Activated B cell treated with CpG ODN at 0.5 μM for 24 hours (primary cell): ENCODE measurements around the gene LRRC55. TPM values are rescaled to one million over a fixed set of nuclear protein-coding genes. Genes with fewer than 3 reads are reported as not detected.

ENCODE experiments used
- ATAC-seq: fragments of 200-7000 bp; cut with Tn5 transposase; one replicate; pipeline ENCODE4 v1.10.0; 2021; ENCODE audit warnings: low read depth, mild to moderate bottlenecking, moderate library complexity
- CTCF ChIA-PET: fragments of 350-600 bp; sonication (Branson Sonifier 250); formaldehyde crosslinking; loops from one replicate; lab custom pipeline; 2021; ENCODE audit warnings: antibody characterized with exemption; lab: Charles Lee
- POLR2A ChIA-PET: fragments of 350-600 bp; sonication (Branson Sonifier 250); formaldehyde crosslinking; loops from one replicate; lab custom pipeline; 2021; ENCODE audit warnings: antibody characterized with exemption; lab: Charles Lee
- DNase-seq: peaks from one replicate; pipeline ENCODE4 v3.0.0; 2022
- H3K27ac Mint-ChIP-seq: one replicate; pipeline ENCODE4 v1.8.0; 2020; ENCODE audit warnings: mixed read lengths
- H3K27me3 Mint-ChIP-seq: one replicate; pipeline ENCODE4 v1.8.0; 2021; ENCODE audit warnings: mixed read lengths
- H3K36me3 Mint-ChIP-seq: one replicate; pipeline ENCODE4 v1.8.0; 2021; ENCODE audit warnings: low read depth, mixed read lengths
- H3K4me1 Mint-ChIP-seq: one replicate; pipeline ENCODE4 v1.8.0; 2021; ENCODE audit warnings: mixed read lengths
- H3K4me3 Mint-ChIP-seq: one replicate; pipeline ENCODE4 v1.8.0; 2020; ENCODE audit warnings: mild to moderate bottlenecking, mixed read lengths
- H3K9me3 Mint-ChIP-seq: one replicate; pipeline ENCODE4 v1.8.0; 2020; ENCODE audit warnings: mixed read lengths
- intact Hi-C: fragments of 100-400 bp; cut with micrococcal nuclease; formaldehyde crosslinking; loops from one replicate; pipeline ENCODE4 v1.15.1; 2024
- total RNA-seq: library from RNA; stranded (reverse); gene quantifications from 2 replicates; pipeline ENCODE4 v1.2.3, GENCODE V29; 2022
- TF ChIP-seq, protein P1 (sequence below): fragments of 200-600 bp; IDR thresholded peaks from one replicate; pipeline ENCODE4 v1.8.0; 2022; ENCODE audit warnings: antibody characterized with exemption, mild to moderate bottlenecking

Gene LRRC55
- total RNA-seq, 1 donor from 2014 or later, result not detected

DNA sequence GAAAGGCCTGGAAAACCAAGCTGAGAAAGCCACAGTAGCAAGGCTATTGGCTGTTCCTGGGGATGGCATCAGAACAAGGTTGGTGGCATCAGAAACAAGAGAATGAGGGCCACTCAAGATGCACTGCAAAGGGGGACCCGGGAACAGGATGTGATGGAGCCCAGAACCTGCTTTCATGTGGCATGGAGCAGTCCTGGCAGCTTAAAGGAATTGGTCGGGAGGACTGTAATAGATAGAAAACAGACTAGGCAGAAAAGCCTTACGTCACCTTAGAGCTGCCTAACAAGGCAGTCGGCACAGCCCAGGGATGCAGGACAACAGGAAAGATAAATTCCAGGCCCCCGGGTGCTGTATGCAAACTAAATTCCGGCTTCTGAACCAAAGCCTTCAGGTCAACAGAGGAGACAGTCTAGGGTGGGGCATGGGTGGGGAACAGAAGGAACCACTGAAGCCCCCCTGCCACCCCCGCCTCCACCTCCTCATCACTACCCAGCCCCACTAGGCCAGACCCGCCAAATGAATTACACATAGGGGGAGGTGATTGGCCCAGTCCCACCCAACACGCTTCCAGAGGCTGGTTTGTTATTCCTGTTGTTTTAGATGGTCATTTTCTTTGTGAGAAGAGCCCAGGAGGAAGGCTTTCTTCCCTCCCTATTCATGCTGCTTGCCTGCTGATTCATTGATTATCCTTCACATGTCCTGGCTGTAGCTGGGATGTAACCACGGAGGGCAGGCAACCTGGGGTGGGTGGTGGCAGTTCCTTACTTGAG is 25.7 kb upstream of the LRRC55 start:
- no peak for DNase-seq
- H3K36me3 Mint-ChIP-seq, result no peaks in the 10 kb centered on the region
- H3K27ac Mint-ChIP-seq, result no peak overlapping the region
- no peak overlapping the region for H3K4me3 Mint-ChIP-seq
- no peaks in the 10 kb centered on the region for H3K9me3 Mint-ChIP-seq
- no peak for ATAC-seq
- ChIA-PET POLR2A (no interaction called here), CTCF (no interaction called here)
- H3K27me3 Mint-ChIP-seq, result peaks cover 8% of the 10 kb centered on the region
- TF ChIP-seq, protein P1, sequence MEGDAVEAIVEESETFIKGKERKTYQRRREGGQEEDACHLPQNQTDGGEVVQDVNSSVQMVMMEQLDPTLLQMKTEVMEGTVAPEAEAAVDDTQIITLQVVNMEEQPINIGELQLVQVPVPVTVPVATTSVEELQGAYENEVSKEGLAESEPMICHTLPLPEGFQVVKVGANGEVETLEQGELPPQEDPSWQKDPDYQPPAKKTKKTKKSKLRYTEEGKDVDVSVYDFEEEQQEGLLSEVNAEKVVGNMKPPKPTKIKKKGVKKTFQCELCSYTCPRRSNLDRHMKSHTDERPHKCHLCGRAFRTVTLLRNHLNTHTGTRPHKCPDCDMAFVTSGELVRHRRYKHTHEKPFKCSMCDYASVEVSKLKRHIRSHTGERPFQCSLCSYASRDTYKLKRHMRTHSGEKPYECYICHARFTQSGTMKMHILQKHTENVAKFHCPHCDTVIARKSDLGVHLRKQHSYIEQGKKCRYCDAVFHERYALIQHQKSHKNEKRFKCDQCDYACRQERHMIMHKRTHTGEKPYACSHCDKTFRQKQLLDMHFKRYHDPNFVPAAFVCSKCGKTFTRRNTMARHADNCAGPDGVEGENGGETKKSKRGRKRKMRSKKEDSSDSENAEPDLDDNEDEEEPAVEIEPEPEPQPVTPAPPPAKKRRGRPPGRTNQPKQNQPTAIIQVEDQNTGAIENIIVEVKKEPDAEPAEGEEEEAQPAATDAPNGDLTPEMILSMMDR, result no peak
- no peaks in the 10 kb centered on the region for H3K4me1 Mint-ChIP-seq
- intact Hi-C loops, result no loop called here

DNA sequence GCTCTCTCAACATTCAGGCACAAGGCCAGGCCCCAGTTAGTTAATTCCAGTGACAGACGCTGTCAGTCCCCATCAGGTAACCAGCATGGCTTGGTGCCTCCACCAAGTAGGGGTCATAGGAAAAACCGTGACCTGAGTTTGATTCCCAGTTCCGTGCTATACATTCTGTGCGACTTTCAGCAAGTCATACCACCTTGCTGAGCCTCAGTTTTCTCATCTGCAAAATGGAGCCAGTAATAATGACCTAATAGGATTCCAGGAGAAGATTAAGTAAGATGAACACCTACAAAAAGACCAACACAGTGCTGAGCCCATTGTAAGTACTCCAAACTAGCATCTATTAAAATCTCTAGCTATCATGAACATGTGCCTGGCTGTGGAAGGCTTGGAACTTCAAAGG is 24.8 kb upstream of the LRRC55 start:
- POLR2A ChIA-PET, result no interaction called here
- intact Hi-C loops, result no loop called here
- H3K27me3 Mint-ChIP-seq, result peaks cover 11% of the 10 kb centered on the region

DNA sequence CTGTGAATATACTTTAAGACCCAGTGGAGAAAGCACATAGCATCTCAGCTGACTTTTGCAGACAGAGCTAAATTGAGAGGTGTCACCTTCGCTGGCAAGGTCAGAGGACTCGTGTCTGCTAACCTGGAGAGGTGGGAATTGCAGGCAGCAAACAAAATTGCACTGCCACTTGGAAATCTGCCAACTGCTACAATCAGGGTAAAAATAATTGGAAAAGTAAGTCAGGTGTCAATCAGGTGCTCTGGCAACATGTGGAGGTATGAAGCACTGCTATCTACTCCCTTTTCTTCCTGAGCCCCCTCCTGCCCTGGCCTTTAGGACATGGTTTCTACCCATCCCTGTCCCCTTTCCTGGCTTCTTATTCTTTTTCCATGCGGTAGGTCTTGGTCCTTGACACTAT is 24.1 kb upstream of the LRRC55 start:
- Mint-ChIP-seq H3K27me3 (peaks cover 13% of the 10 kb centered on the region), H3K36me3 (no peaks in the 10 kb centered on the region), H3K27ac (no peak overlapping the region), H3K4me1 (no peaks in the 10 kb centered on the region), H3K9me3 (no peaks in the 10 kb centered on the region), H3K4me3 (no peak overlapping the region)
- TF ChIP-seq, protein P1, result no peak
- ChIA-PET CTCF (no interaction called here), POLR2A (no interaction called here)
- DNase-seq (no peak), ATAC-seq (no peak)
- intact Hi-C loops, result no loop called here

More for the DNA sequence above, 24.8 kb upstream of the LRRC55 start:
- H3K9me3 Mint-ChIP-seq, result no peaks in the 10 kb centered on the region
- H3K4me1 Mint-ChIP-seq, result no peaks in the 10 kb centered on the region
- no peaks in the 10 kb centered on the region for H3K36me3 Mint-ChIP-seq
- TF ChIP-seq, protein P1, result no peak
- H3K27ac Mint-ChIP-seq, result no peak overlapping the region
- no peak for DNase-seq
- CTCF ChIA-PET, result no interaction called here
- ATAC-seq, result no peak
- H3K4me3 Mint-ChIP-seq, result no peak overlapping the region

DNA sequence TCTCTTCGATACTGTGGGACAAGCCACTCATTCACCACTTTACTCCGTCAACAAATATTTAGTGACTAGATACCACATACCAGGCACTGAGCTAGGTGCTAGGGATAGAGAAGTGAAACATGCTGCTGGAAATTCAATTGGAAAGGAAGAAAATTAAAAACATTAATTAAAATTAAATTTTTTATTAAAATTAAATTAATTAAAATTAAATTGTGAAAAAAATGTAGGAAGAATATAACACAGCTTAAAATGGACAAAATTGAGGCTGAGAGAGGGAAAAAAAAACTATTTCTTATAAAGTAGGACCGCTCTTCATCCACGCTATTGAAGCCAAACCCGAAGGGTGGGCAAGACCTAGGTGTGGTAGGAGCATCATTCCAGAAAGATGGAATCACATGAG is 23.6 kb upstream of the LRRC55 start:
- intact Hi-C loops, result no loop called here
- Mint-ChIP-seq H3K27ac (no peak overlapping the region), H3K9me3 (no peaks in the 10 kb centered on the region), H3K4me3 (no peak overlapping the region), H3K27me3 (peaks cover 13% of the 10 kb centered on the region), H3K36me3 (no peaks in the 10 kb centered on the region), H3K4me1 (no peaks in the 10 kb centered on the region)
- ATAC-seq (no peak), DNase-seq (no peak)
- POLR2A ChIA-PET, result no interaction called here
- CTCF ChIA-PET, result no interaction called here
- TF ChIP-seq, protein P1, result no peak

DNA sequence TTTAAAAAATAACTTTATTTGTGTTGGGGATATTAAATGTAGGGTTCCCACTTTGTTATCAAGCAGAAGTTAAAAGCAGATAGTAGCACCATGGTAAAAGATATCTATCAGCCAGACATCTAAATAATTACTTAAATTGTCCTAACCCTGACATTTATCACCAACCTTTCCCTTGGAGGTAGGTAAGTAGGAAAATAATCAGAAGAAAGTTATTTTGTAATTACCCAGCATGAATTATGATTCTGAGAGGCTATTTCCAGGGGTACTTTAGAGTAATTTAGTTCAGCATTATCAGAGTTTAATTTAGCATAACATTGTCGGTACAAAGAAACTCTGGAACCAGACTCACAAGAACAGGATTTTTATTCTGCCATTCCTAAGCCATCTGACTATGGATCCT is 23.2 kb upstream of the LRRC55 start:
- intact Hi-C loops, result no loop called here
- no peaks in the 10 kb centered on the region for H3K4me1 Mint-ChIP-seq
- peaks cover 13% of the 10 kb centered on the region for H3K27me3 Mint-ChIP-seq
- ChIA-PET POLR2A (no interaction called here), CTCF (no interaction called here)
- H3K36me3 Mint-ChIP-seq, result no peaks in the 10 kb centered on the region
- TF ChIP-seq, protein P1, result no peak
- no peaks in the 10 kb centered on the region for H3K9me3 Mint-ChIP-seq
- DNase-seq (no peak), ATAC-seq (no peak)
- H3K4me3 Mint-ChIP-seq, result no peak overlapping the region
- no peak overlapping the region for H3K27ac Mint-ChIP-seq
